NCI-H2227 treated with DMSO at 0.1 percent for 48 hours (cell line): ENCODE data around the gene PGAP3.
A peak's percentile ranks its signal among the peaks of the same experiment; 100 is the strongest.
"Not testable (repeated sequence)": the region's sequence is repeated elsewhere in the genome, so short reads cannot be mapped to it uniquely, and the experiment has no call there.

Experiments used
- DNase-seq: peaks from one replicate; lab custom pipeline; 2025; lab: John Stamatoyannopoulos, UW

The PGAP3 gene

DNA sequence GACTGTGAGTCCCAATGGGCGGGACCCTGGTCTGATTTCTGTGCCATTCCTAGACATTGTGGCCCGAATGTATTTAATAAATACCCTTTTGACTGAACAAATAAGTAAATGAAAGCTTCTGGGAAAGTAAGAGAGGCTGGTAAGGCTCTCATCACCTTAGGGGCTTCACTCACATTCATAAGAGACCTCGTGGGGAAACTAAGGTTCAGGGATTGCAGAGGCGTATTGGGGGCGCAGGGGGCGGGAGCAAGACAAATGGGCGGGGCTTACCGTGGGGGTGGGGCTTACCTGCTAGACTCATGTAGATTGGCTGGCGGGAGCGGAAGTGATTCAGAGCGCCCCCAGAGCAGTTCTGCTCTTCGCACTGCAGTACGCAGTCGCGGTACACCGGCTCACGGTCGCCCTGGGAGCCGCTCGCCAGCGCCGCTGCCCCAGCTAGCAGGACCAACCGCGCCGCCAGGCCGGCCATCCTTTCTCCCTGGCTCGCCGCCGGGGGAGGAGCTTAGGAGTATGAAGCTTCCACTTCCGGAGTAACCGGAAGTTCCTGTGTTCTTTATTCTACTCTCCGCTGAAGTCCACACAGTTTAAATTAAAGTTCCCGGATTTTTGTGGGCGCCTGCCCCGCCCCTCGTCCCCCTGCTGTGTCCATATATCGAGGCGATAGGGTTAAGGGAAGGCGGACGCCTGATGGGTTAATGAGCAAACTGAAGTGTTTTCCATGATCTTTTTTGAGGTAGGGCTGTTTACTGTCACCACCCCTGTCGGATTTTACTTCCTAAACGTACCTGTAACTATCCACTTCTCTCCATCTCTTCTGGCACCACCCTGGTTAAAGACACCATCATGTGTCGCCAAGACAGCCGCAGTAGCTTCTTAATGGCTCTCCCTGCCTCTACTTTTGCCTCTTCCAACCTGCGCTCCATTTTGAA is at the start of gene PGAP3:
PGAP3 (minus strand) TSS at position 512 of the 929 bp plus-strand sequence; CDS start at position 469, 43 bp downstream.
- peak; percentile 99 for DNase-seq

GRCh38 chr17:39737206-39737759 is 49.4 kb upstream of the PGAP3 start:
- no peak for DNase-seq

- DNase-seq, result no peak
Measured at GRCh38 chr17:39736319-39737165, 48.7 kb upstream of the PGAP3 start.

DNA sequence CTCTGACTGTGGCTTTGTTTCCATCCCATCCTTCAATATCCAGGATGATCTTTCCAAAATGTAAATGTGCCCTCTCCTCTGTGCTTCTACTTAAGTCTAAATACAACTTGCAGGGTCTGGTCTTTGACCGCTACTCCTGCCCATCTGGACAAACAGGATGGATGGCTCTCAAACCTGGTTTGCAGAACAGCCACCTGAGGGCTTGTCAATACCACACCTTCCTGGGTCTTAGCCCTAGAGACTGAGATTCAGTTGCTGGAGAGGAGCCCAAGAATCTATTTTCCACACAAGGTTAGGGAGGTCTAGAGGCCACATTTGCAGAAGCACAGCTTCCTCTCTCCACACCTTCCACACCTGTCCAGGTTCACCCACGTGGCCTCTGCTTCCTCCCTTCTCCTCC is 48.0 kb upstream of the PGAP3 start:
- no peak for DNase-seq

DNA sequence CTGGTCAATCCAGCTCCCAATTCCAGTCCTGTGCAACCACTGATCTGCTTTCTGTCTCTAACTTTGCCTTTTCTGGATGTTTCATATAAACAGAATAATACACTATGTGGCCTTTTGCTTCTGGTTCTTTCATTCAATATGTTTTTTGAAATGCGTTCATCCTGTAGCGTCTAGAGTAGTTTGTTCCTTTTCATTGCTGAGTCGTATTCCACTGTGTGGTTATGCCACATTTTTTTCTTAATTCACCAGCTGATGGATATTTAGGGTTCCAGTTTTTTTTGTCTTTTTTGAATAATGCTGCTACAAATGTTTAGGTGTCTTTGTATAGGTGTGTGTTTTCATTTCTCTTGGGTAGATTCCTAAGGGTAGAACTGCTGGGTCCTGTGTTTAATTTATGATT is 44.7 kb upstream of the PGAP3 start:
- DNase-seq, result no peak

GRCh38 chr17:39730095-39730921 is 42.5 kb upstream of the PGAP3 start, which contains the start of gene MIEN1:
Gene MIEN1, minus strand, starts transcription at chr17:39730532. Its CDS starts 37 bp downstream, at chr17:39730495.
- DNase-seq, result peak; percentile 77

GRCh38 chr17:39729280-39729851 is 41.5 kb upstream of the PGAP3 start:
- DNase-seq, result no peak

DNA sequence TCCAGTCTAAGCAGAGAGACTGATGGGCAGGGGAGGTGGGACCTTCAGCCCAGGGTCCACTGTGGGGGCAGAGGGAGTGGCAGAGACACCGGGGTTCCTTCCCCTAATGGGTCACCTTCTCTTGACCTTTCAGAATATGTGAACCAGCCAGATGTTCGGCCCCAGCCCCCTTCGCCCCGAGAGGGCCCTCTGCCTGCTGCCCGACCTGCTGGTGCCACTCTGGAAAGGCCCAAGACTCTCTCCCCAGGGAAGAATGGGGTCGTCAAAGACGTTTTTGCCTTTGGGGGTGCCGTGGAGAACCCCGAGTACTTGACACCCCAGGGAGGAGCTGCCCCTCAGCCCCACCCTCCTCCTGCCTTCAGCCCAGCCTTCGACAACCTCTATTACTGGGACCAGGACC is 39.7 kb upstream of the PGAP3 start:
- DNase-seq, result no peak

DNA sequence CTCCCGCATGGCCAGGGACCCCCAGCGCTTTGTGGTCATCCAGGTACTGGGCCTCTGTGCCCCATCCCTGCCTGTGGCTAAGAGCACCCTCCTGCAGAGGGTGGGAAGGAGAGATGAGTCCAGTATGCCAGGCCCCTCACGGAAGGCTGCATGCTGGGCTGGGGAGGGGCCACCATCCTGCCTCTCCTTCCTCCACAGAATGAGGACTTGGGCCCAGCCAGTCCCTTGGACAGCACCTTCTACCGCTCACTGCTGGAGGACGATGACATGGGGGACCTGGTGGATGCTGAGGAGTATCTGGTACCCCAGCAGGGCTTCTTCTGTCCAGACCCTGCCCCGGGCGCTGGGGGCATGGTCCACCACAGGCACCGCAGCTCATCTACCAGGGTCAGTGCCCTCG is 38.8 kb upstream of the PGAP3 start:
- no peak for DNase-seq

DNA sequence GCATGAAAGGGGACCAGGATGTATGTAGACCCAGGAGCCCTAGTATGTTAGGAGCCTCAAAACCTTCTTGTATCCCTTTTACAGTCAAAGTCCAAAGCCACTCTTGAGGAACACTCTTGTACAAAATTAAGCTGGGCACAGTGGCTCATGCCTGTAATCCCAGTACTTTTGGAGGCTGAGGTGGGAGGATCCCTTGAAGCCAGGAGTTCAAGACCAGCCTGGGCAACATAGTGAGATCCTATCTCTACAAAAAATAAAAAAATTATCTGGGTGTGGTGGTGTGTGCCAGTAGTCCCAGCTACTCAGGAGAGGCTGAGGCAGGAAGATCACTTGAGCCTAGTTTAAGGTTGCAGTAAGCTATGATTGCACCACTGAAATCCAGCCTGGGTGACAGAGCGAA is 38.1 kb upstream of the PGAP3 start:
- DNase-seq, result not testable (repeated sequence)

DNA sequence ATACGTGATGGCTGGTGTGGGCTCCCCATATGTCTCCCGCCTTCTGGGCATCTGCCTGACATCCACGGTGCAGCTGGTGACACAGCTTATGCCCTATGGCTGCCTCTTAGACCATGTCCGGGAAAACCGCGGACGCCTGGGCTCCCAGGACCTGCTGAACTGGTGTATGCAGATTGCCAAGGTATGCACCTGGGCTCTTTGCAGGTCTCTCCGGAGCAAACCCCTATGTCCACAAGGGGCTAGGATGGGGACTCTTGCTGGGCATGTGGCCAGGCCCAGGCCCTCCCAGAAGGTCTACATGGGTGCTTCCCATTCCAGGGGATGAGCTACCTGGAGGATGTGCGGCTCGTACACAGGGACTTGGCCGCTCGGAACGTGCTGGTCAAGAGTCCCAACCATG is 36.9 kb upstream of the PGAP3 start:
- DNase-seq, result no peak

GRCh38 chr17:39722965-39723848 is 35.4 kb upstream of the PGAP3 start:
- DNase-seq, result no peak

DNA sequence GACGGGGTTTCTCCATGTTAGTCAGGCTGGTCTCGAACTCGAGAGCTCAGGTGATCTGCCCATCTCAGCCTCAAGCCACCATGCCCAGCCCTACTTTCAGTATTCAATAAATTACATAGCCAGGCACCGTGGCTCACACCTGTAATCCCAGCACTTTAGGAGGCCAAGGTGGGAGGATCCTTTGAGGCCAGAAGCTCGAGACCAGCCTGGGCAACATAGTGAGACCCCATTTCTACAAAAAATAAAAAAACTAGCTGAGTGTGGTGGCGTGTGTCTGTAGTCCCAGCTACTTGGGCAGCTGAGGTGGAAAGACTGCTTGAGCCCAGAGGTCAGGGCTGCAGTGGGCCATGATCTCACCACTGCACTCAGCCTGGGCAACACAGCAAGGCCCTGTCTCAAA is 34.2 kb upstream of the PGAP3 start:
- no peak for DNase-seq

GRCh38 chr17:39719563-39720355 is 31.9 kb upstream of the PGAP3 start:
- DNase-seq, result no peak

DNA sequence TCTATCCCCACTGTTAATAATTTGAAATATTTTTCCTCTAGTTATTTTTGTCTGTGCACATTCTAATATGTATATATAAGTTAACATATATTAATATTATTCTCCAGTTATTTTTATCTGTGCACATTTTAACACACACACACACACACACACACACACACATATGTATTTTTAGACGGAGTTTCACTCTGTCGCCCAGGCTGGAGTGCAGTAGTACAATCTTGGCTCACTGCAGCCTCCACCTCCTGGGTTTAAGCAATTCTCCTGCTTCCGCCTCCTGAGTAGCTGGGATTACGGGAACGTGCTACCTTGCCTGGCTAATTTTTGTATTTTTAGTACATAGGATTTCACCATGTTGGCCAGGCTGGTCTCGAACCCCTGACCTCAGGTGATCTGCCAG is 29.8 kb upstream of the PGAP3 start:
- no peak for DNase-seq

DNA sequence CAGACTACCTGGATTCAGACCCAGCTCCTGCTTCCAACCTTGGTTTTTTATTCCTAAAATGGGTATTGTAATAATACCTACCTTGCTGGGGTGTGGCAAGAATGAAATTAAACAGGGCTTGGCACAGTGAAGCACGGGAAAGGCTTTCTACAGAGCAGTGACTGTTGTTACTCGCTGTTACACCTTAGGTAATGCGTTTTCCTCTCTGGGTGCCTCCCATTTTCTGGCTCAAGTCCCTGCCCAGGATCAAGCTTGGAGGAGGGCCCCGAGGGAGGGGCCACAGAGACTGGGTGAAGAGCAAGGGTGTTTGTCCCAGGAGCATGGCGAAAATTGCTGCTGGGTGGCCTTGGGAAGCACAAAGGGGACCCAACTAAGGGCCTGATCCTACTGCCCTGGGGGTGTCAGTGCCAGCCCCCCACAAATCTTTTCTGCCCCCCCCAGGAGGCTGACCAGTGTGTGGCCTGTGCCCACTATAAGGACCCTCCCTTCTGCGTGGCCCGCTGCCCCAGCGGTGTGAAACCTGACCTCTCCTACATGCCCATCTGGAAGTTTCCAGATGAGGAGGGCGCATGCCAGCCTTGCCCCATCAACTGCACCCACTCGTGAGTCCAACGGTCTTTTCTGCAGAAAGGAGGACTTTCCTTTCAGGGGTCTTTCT is 29.2 kb upstream of the PGAP3 start:
- no peak for DNase-seq

- DNase-seq, result no peak
Measured at GRCh38 chr17:39716073-39716818, 28.4 kb upstream of the PGAP3 start.
